Common myeloid progenitor, CD34-positive (primary cell): ENCODE results near the gene DLGAP4. TPM values are rescaled to one million over a fixed set of nuclear protein-coding genes. Genes with fewer than 3 reads are reported as not detected.
A peak's percentile ranks its signal among the peaks of the same experiment; 100 is the strongest.

Source experiments
- CTCF ChIA-PET: fragments of 350-600 bp; sonication (Branson Sonifier 250); formaldehyde crosslinking; loops from one replicate; lab custom pipeline; 2021; ENCODE audit warnings: antibody characterized with exemption; lab: Charles Lee
- POLR2A ChIA-PET: fragments of 350-600 bp; sonication (Branson Sonifier 250); formaldehyde crosslinking; loops from one replicate; lab custom pipeline; 2021; ENCODE audit warnings: antibody characterized with exemption; lab: Charles Lee
- DNase-seq, 3 donors: peaks; one replicate each; pipeline versions ENCODE4 v3.0.0 to v3.0.0-alpha.2; 2013
- H3K27ac ChIP-seq, 2 experiments: 1 replicate in 1 of 2; 2 replicates in 1 of 2; pipeline ENCODE4 v1.7.0; 2013; ENCODE audit warnings: inconsistent platforms in 2 of 2, low read length in 2 of 2, mild to moderate bottlenecking in 2 of 2, low read depth in 1 of 2, moderate library complexity in 1 of 2; ENCODE audit not compliant: severe bottlenecking in 2 of 2, insufficient read depth in 1 of 2, poor library complexity in 1 of 2
- H3K27me3 ChIP-seq, 5 experiments: replicated peaks in 2 of 5; 1 replicate in 3 of 5; 2 replicates in 2 of 5; pipeline versions ENCODE4 v1.6.1 to v1.7.0; 2013; ENCODE audit warnings: low read length in 4 of 5, mild to moderate bottlenecking in 2 of 5, moderate library complexity in 2 of 5, inconsistent platforms in 1 of 5; ENCODE audit not compliant: insufficient read depth in 5 of 5, control insufficient read depth in 4 of 5
- H3K36me3 ChIP-seq, 4 experiments: 1 replicate in 2 of 4; 2 replicates in 2 of 4; pipeline versions ENCODE4 v1.6.1 to v1.7.0; 2013; ENCODE audit warnings: low read length in 3 of 4, control low read depth in 1 of 4, mild to moderate bottlenecking in 1 of 4; ENCODE audit not compliant: control insufficient read depth in 4 of 4, insufficient read depth in 4 of 4
- H3K4me1 ChIP-seq, 4 experiments: 1 replicate in 3 of 4; 2 replicates in 1 of 4; pipeline versions ENCODE4 v1.6.1 to v1.7.1; 2013; ENCODE audit warnings: low read length in 3 of 4, mild to moderate bottlenecking in 3 of 4, control low read depth in 1 of 4, inconsistent platforms in 1 of 4, moderate library complexity in 1 of 4; ENCODE audit not compliant: control insufficient read depth in 4 of 4, insufficient read depth in 4 of 4; ENCODE audit errors: control extremely low read depth in 1 of 4
- H3K4me3 ChIP-seq, 7 experiments: 1 replicate in 4 of 7; 2 replicates in 3 of 7; pipeline versions ENCODE4 v1.5.1 to v1.7.0; 2013; ENCODE audit warnings: mild to moderate bottlenecking in 7 of 7, low read length in 6 of 7, moderate library complexity in 6 of 7, inconsistent platforms in 2 of 7, low read depth in 2 of 7, control low read depth in 1 of 7; ENCODE audit not compliant: insufficient read depth in 4 of 7, control insufficient read depth in 1 of 7; ENCODE audit errors: extremely low read depth in 1 of 7
- H3K9me3 ChIP-seq, 5 experiments: 1 replicate in 4 of 5; 2 replicates in 1 of 5; pipeline versions ENCODE4 v1.6.1 to v1.7.1; 2013; ENCODE audit warnings: low read length in 4 of 5, mild to moderate bottlenecking in 2 of 5, inconsistent platforms in 1 of 5, low read depth in 1 of 5, moderate library complexity in 1 of 5; ENCODE audit not compliant: control insufficient read depth in 4 of 5, insufficient read depth in 2 of 5; ENCODE audit errors: control extremely low read depth in 1 of 5
- WGBS: methylation state at CpG from one replicate; pipeline ENCODE4 v1.1.5; 2013; ENCODE audit not compliant: insufficient coverage; 5-methylcytosine and 5-hydroxymethylcytosine counted together
- polyA plus RNA-seq: library from polyadenylated mRNA; unstranded; fragments of 120-200 nt; gene quantifications from one replicate; pipeline ENCODE4 v1.2.1, GENCODE V29; 2013

The DLGAP4 gene, protein sequence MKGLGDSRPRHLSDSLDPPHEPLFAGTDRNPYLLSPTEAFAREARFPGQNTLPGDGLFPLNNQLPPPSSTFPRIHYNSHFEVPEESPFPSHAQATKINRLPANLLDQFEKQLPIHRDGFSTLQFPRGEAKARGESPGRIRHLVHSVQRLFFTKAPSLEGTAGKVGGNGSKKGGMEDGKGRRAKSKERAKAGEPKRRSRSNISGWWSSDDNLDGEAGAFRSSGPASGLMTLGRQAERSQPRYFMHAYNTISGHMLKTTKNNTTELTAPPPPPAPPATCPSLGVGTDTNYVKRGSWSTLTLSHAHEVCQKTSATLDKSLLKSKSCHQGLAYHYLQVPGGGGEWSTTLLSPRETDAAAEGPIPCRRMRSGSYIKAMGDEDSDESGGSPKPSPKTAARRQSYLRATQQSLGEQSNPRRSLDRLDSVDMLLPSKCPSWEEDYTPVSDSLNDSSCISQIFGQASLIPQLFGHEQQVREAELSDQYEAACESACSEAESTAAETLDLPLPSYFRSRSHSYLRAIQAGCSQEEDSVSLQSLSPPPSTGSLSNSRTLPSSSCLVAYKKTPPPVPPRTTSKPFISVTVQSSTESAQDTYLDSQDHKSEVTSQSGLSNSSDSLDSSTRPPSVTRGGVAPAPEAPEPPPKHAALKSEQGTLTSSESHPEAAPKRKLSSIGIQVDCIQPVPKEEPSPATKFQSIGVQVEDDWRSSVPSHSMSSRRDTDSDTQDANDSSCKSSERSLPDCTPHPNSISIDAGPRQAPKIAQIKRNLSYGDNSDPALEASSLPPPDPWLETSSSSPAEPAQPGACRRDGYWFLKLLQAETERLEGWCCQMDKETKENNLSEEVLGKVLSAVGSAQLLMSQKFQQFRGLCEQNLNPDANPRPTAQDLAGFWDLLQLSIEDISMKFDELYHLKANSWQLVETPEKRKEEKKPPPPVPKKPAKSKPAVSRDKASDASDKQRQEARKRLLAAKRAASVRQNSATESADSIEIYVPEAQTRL
- polyA plus RNA-seq: 21.9 TPM

DNA sequence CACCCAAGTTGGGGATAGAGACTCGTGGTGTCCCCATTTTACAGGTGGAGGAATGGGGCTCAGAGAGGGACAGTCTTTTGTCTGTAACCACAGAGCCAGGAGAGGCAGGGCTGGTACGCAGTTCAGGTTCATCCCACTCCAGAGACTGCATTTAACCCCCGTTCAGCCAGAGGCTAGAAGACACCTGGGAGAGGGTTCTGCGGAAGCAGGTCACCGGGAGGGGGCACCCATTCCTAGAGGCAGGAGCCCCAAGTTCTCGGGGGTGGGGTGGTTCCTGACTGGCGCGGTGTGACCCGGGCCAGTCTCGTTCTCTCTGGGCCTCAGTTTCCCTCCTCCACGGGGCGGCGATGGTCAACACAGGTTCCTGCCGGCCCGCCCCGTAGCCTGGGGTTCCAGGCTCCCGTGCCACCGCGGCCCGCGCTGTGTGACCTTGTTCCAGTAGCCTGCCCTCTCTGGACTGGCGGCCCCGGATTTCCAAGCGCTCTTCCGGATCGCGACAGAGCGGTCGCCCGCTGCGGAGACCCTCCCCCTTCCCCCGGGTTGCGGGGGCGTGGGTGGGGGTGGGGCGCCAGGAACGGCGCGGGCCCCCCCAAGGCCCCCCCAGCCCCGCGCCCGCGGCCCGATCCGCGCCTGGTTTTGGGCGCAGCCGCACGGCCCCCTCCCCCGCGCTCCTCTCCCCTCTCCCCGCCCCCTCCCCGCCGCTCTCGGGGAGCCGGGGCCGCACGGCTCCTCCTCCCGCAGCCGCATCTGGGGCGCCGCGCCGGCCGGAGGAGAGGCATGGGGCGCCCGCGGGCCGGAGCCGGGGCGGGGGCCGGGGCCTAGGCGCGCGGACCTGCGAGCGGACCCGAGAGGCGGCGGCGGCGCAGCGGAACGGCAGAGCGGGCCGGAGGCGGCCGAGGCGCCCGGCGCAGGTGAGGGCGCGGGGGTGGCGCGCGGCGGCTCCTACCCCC is at the start of gene DLGAP4:
TSS of gene DLGAP4 (plus strand) at position 738 of the 950 bp plus-strand sequence. CDS start 125,379 bp downstream, outside the sequence.
- Histone ChIP-seq H3K27me3 (peaks cover 5 to 97% (median 47%) of the 10 kb centered on the region in 5 experiments), H3K4me3 (peak within 1 kb of the TSS in 5 of 7 experiments; percentile 6 to 52 (median 43)), H3K36me3 (no peaks in the 10 kb centered on the region), H3K27ac (no peak within 1 kb of the TSS), H3K9me3 (peaks cover 0 to 7% (median 3%) of the 10 kb centered on the region in 5 experiments), H3K4me1 (peaks cover 0 to 18% (median 9%) of the 10 kb centered on the region in 4 experiments)
- no peak for DNase-seq
- ChIA-PET CTCF (interaction anchor here (1.3 kb wide), 1 partner anchor 10 kb away, joined by 5 read pairs; no protein-coding TSS in a partner anchor), POLR2A (no interaction called here)
- WGBS: 3% methylated on average over 41 of the region's 96 CpGs

DNA sequence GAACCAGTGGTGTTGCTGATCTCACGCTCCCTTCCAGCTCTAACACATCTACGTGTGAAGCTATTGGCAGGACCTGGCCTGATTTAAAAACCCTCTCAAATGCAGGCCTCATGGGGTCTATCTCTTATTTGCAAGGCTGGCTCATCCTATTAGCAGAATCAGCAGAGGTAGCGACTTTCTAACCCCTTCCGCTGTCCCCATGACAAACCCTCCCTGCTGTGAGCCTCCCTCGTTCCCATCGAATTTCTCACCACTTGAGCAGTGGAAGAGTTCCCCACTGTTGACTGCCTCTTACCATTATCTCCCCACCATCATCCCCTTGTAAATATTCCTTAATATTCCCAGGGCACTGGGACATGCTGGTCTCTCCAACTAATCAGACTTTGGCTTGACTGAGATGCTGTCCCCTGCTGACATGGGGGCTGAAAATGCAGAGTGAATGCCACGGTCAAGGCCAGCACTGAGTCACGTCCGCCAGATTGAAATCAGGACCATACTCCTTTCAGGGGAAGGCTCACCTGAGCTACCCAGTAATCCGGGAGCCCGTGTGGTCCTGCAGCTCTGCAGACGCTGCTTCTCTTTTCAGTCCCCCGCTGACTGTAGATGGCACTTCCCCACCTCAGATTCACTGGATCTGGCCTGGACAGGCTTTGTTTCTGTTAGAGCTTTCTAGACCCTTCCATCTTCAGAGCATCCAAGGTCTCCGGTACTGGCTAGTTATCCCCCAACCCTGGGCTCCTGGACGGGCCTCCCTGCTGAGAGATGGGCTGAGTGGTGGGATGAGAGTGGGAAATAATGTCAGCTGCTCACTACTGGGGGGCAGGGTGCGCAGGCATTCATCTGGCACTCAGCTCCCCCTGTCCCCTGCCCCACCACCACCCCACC is 46.7 kb upstream of the DLGAP4 start:
- no peak overlapping the region for H3K27ac ChIP-seq
- H3K36me3 ChIP-seq: peaks cover 0 to 25% (median 19%) of the 10 kb centered on the region in 4 experiments
- H3K4me1 ChIP-seq: no peaks in the 10 kb centered on the region
- no peak for DNase-seq
- H3K9me3 ChIP-seq: no peaks in the 10 kb centered on the region
- H3K27me3 ChIP-seq: no peaks in the 10 kb centered on the region
- H3K4me3 ChIP-seq: no peak overlapping the region
- 90% methylated on average over 13 of the region's 16 CpGs for WGBS
- ChIA-PET CTCF (interaction anchor here (1.0 to 1.3 kb wide), 2 partner anchors 13 to 57 kb away, joined by 3 read pairs; no protein-coding TSS in a partner anchor), POLR2A (no interaction called here)

DNA sequence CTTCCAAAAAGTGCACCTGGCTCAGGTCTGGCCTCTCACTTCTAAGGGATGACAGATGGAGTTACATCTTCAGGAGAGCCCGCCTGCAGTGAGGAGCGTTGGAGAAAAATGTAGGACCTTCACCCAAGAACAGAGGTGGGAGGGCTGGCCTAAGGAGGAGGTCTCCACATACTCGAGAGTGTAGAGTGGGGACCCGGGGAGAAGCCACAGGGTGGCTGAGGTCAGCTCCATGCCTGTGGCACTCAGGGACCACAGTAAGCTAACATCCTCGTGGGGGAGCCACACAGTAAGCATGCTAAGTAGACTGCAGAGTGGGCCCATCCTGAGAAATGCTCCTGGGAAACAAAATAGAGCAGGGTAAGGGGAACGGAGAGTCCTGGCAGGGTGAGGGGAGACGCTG is 45.8 kb upstream of the DLGAP4 start:
- ChIA-PET CTCF (interaction anchor here (1.3 kb wide), 1 partner anchor 58 kb away, joined by 3 read pairs; no protein-coding TSS in a partner anchor), POLR2A (no interaction called here)
- no peaks in the 10 kb centered on the region for H3K9me3 ChIP-seq
- no peak for DNase-seq
- WGBS: 88% methylated on average over 5 of the region's 7 CpGs
- H3K27me3 ChIP-seq: no peaks in the 10 kb centered on the region
- no peak overlapping the region for H3K27ac ChIP-seq
- no peaks in the 10 kb centered on the region for H3K4me1 ChIP-seq
- peaks cover 0 to 20% (median 17%) of the 10 kb centered on the region in 4 experiments for H3K36me3 ChIP-seq
- H3K4me3 ChIP-seq: no peak overlapping the region

DNA sequence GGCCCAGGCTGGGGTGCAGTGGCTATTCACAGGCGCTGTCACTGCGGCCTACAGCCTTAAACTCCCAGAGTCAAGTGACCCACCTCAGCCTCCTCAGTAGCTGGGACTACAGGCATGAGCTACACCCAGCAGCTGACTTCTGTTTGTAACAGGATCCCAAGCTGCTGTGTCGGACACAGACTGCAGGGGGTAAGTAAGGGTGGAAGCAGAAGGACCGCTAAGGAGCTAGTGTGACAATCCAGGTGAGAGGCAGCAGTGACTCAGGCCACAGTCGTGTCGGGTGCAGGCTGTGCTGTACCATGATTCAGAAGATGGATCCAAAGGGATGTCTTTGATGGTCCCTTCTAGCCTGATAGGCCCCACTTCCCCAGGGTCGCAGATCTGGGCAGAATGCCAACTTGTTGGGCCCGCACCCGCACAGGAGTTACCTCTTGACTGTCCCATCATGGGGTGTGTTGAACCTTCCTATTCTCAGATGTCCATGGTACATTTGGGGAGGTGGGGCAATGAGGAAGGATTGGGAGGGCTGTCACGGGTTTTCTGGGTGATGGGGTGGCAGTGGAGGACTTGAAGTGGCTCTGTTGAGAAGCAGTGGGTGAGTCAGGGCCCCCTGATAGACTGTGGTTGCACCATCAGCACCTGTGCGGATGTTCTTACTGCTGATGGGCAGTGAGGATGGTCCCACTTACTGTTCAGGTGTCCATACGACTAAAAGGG is 44.6 kb upstream of the DLGAP4 start:
- 89% methylated on average over 10 of the region's 12 CpGs for WGBS
- peaks cover 0 to 7% (median 6%) of the 10 kb centered on the region in 4 experiments for H3K36me3 ChIP-seq
- H3K9me3 ChIP-seq: no peaks in the 10 kb centered on the region
- H3K4me3 ChIP-seq: no peak overlapping the region
- ChIA-PET POLR2A (no interaction called here), CTCF (no interaction called here)
- H3K27ac ChIP-seq: no peak overlapping the region
- no peaks in the 10 kb centered on the region for H3K27me3 ChIP-seq
- no peaks in the 10 kb centered on the region for H3K4me1 ChIP-seq
- no peak for DNase-seq

DNA sequence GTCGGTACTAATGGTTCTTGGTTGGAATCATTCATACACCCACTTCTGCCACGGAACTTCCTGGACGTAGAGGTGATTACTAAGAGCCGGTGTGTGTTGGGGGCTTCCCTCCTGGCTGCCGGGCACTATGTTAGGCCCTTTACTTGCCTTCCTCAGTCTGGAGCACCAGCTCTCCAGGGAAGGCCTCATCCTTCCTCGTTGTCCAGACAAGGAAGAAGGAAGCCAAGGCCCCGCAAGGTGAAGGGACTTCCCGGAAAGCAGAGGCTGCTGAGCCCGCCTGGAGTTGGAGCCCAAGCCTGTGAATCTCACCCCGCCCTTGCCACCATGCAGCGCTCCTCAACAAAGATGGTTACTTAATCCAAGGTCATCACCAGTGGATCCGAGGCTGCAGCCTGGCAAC is 43.7 kb upstream of the DLGAP4 start:
- Histone ChIP-seq H3K9me3 (no peaks in the 10 kb centered on the region), H3K27me3 (no peaks in the 10 kb centered on the region), H3K36me3 (peaks cover 0 to 2% (median 0%) of the 10 kb centered on the region in 4 experiments), H3K27ac (no peak overlapping the region), H3K4me3 (no peak overlapping the region), H3K4me1 (no peaks in the 10 kb centered on the region)
- no peak for DNase-seq
- 95% methylated on average over 8 of the region's 12 CpGs for WGBS
- ChIA-PET POLR2A (interaction anchor here (0.6 kb wide), 1 partner anchor 1515 kb away, joined by 3 read pairs; no protein-coding TSS in a partner anchor), CTCF (no interaction called here)
